ENCODE measurements around the gene MARK2.
A peak's percentile ranks its signal among the peaks of the same experiment; 100 is the strongest.

Gene MARK2

GRCh38 chr11:63829823-63830489, 9.0 kb upstream of the MARK2 start:
- no peak for DNase-seq (ENCODE audit: low read depth in 2 of 2)

DNA sequence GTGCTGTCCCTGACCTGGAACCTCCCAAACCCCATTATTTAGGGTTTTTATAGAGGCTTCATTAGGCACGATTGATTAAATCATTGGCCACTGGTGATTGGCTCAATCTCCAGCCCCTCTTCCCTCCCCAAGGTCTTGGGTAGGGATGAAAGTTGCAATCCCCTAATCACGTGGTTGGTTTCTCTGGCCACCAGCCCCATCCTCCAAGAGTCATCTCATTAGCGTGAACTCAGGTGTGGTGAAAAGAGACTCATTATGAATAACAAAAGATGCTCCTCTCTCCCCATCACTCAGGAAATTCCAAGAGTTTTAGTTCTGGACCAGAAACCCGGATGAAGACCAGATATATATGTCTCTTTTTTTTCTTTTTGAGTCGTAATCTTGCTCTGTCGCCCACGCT, 7.6 kb upstream of the MARK2 start:
- no peak for DNase-seq (ENCODE audit: low read depth in 2 of 2)

- no peak for DNase-seq (ENCODE audit: low read depth in 2 of 2)
Measured at GRCh38 chr11:63832336-63832735, 6.6 kb upstream of the MARK2 start.

DNA sequence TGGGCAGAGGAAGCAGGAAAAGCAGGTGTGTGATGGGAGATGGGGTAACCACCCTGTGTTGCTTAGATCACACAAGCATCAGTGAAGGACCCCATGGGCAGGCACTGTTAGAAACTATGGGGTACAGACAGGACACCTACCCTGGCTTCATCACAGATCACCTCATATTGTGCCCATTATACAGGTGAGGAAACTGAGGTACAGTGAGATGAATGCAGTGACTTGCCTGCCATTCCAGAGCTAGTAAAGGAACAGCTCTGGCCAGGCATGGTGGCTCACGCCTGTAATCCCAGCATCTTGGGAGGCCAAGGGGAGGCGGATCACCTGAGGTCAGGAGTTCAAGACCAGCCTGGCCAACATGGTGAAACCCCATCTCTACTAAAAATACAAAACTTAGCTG, 5.9 kb upstream of the MARK2 start:
- no peak for DNase-seq (ENCODE audit: low read depth in 2 of 2)

GRCh38 chr11:63834535-63835157, 4.3 kb upstream of the MARK2 start:
- DNase-seq (ENCODE audit: low read depth in 2 of 2): no peak

GRCh38 chr11:63835158-63835545, 3.8 kb upstream of the MARK2 start:
- DNase-seq (ENCODE audit: low read depth in 2 of 2): no peak

DNA sequence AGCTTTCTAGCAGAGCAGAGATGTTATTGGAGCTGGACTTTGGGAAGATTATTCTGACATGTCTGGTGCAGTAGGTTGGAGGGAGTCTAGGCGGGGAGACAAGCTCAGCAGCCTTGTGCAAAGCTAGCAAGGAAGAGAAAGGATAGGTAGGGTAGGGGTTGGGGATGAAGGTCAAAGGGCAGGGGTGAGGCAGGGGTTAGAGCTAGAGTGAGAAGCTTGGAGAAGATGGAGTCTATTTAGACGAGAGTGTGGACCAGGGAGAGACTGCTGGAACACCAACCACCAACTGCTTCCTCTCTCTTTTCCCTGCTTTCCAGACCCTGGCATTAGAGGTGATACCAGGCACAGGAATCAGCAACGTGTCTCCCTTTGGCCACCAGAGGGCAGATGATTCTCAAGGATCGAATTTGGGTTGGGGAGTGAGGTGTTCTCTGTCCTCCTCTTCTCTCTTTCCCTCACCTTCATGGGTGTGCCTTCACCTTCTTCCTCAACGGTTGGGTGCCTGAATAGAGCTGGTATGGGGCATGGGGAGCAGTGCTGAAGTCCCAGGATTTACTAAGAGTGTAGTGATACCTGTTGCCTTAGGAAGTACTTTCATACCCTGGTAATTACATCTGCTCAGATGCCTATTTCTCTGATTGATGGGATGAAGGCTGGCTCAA, 1.8 kb upstream of the MARK2 start:
- DNase-seq (ENCODE audit: low read depth in 2 of 2): peak; percentile 40 to 44

DNA sequence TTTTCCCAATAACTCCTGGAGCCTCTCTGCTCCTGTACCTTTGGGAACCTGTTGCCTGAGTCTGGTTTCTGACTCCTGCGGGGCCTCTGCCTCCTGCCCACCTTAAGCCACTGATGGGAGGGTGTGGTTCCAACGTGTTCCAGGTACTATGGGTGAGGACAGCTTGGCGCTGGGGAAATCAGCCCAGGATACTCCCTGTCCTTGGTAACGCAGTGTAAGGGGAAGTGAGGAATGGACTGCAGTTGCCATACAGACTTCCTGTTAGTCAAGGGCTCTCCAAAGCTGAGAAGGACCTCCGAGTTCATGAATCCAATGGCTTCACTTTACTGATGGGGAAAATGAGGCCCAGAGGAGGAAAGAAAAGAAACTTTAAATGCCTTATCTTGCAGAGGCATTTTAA, 1.2 kb upstream of the MARK2 start:
- no peak for DNase-seq (ENCODE audit: low read depth in 2 of 2)

GRCh38 chr11:63838150-63838677, 696 bp upstream of the MARK2 start:
- no peak for DNase-seq (ENCODE audit: low read depth in 2 of 2)

- no peak for DNase-seq (ENCODE audit: low read depth in 2 of 2)
Measured at GRCh38 chr11:63839508-63840355, 822 bp downstream of the MARK2 start.

DNA sequence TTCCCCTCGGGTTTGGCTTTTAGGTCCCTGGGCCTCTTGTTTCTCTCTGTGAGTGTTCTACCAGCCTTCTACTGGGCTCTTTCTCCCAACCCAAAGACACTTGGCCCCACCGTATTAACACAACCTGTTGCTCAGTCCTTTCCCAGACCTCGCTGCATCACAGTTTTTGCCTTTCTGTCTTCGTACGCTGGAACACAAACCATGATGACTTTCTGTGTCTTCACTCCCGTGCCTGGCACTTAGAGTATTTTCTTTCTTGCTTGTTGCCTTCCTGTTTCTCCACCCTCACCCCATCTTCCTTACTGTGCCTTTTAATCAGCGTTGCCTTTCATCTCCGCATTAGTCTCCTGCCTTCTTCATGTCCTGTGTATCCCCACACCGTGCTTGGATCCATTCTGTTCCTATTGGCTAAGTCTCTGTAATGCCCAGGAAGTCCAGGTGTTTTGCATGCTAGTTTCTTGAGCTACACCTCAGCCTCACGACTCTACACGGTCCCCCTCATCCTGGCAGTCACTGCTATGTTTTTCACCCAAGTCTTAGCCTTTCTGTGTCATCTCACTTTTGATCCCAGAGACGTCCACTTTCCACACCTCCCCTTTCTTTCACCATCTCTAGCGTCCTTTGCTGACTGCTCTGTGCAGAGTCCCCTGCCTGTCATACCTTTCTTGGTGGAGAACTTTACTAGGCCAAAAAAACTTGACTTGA, 1.6 kb downstream of the MARK2 start:
- DNase-seq (ENCODE audit: low read depth in 2 of 2): no peak

- DNase-seq (ENCODE audit: low read depth in 2 of 2): no peak
Measured at GRCh38 chr11:63841554-63841953, 2.6 kb downstream of the MARK2 start.

DNA sequence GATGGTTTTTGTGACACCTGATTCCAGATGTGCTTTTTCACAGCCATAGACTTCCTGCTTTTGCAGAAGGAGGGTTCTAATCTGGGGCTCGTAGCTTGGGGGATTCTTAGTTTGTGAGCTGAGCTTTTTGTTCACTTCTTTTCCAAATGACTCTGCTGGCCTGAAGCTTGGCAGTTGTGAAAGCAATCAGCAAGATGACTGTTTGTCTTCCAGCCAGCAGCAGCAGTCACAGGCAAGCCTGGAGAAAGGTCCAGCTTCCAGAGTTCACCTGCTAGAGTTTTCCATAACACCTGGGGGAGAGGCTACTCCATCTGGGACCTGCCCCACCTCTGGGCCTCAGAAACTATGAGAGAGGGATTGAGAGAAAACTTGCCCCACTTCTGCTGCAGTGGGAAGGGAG, 4.1 kb downstream of the MARK2 start:
- no peak for DNase-seq (ENCODE audit: low read depth in 2 of 2)

DNA sequence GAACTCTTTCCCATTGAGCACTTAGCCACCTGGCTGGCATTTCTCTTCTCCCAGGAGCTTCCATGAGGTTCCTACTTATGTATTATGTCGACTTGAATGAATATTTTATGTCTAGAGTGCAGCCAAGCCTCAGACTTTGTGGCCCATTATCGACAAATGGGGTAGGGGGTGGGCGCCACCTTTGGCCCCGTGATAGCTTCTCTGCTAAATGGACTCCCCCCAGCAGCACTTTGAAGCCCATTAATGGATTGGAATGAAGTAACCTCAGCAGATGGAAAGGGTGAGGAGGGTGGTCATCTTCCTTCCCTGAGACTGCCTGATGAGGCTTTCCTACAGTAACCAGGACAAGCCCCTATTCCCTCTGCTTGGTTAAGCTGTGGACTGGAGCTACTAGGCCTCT, 5.9 kb downstream of the MARK2 start:
- no peak for DNase-seq (ENCODE audit: low read depth in 2 of 2)

- DNase-seq (ENCODE audit: low read depth in 2 of 2): no peak
Measured at GRCh38 chr11:63845303-63845702, 6.4 kb downstream of the MARK2 start.

DNA sequence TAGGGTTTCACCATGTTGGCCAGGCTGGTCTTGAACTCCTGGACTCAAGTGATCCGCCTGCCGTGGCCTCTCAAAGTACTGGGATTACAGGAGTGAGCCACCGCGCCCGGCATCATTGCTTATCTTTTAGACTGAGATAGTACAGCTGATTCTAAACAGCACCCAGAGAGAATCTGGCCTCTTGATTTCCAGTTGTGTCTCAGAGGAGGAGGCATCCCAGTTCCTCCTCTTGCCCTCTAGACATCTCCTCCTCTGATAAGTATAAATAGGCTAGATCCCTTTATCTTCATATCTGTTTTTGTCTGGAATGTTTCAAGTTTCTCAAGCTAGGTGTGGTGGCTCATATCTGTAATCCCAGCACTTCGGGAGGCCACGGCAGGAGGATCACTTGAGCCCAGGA, 7.0 kb downstream of the MARK2 start:
- DNase-seq (ENCODE audit: low read depth in 2 of 2): no peak

- DNase-seq (ENCODE audit: low read depth in 2 of 2): no peak
Measured at GRCh38 chr11:63846897-63847296, 8.0 kb downstream of the MARK2 start.

GRCh38 chr11:63847363-63847762, 8.5 kb downstream of the MARK2 start:
- no peak for DNase-seq (ENCODE audit: low read depth in 2 of 2)

DNA sequence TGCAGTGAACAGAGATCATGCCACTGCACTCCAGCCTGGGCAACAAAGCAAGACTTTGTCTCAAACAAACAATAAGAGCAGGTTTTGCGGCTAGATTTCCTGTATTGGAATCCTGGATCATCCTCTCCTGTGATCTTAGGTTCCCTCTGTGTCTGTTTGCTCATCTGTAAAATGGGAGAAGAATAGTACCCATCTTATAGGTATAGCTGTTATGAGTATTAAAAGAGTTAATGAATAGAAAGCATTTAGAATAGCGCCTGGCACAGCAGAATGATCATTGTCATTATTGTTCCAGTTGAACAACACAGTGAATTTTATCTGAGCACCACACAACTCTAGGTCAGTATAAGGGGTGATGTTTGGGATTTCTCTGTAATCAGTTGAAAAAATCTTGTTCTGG, 10.8 kb downstream of the MARK2 start:
- no peak for DNase-seq (ENCODE audit: low read depth in 2 of 2)

- no peak for DNase-seq (ENCODE audit: low read depth in 2 of 2)
Measured at GRCh38 chr11:63850920-63851319, 12.0 kb downstream of the MARK2 start.

GRCh38 chr11:63851364-63851763, 12.5 kb downstream of the MARK2 start:
- no peak for DNase-seq (ENCODE audit: low read depth in 2 of 2)

- DNase-seq (ENCODE audit: low read depth in 2 of 2): no peak
Measured at GRCh38 chr11:63853476-63853875, 14.6 kb downstream of the MARK2 start.
